ENCODE measurements around the gene KLHL41. TPM values are rescaled to one million over a fixed set of nuclear protein-coding genes. Genes with fewer than 3 reads are reported as not detected.
"Not testable (repeated sequence)": the region's sequence is repeated elsewhere in the genome, so short reads cannot be mapped to it uniquely, and the experiment has no call there.

The KLHL41 gene
- total and polyA plus RNA-seq, 12 donors, result 0.18 to 3.1 (median 0.55) TPM

DNA sequence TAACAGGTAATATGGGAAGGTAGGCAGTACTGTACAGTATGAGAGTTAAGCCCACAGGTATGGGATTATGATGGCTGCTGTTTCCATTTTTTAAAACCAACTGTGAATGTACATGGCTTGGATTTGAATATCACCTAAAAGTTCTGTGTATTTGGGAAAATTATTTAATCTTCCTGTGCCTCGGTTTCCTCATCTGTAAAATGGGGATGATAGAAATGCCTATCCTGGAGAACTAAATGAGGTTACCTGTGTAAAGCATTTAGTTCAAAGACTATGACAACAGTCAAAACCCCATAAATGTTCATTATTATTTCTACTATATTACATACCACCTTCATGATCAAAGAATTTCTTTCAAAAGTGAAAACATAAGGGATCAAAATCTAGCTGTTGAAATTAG, 3.6 kb downstream of the KLHL41 start:
- H3K36me3 ChIP-seq (replicated peaks in 1 of 2), result no peaks in the 10 kb centered on the region
- no peak overlapping the region for H3K4me3 ChIP-seq
- WGBS, 4 donors, result 94 to 100% (median 96%) methylated on average over 1 of the region's 1 CpG
- intact Hi-C loops (cut with DNase I), result no loop called here
- DNase-seq, result no peak
- no peaks in the 10 kb centered on the region for H3K27me3 ChIP-seq
- H3K27ac ChIP-seq, result no peak overlapping the region
- peaks cover 0 to 11% of the 10 kb centered on the region in 2 donors for H3K4me1 ChIP-seq (replicated peaks in 1 of 2)
- H3K9me3 ChIP-seq (replicated peaks in 1 of 3), result no peaks in the 10 kb centered on the region
- TF ChIP-seq POLR2A (IDR thresholded peaks at IDR 0.05), result no peak

GRCh38 chr2:169513926-169514325, 4.4 kb downstream of the KLHL41 start:
- intact Hi-C loops (cut with DNase I), result no loop called here
- TF ChIP-seq, protein P1, sequence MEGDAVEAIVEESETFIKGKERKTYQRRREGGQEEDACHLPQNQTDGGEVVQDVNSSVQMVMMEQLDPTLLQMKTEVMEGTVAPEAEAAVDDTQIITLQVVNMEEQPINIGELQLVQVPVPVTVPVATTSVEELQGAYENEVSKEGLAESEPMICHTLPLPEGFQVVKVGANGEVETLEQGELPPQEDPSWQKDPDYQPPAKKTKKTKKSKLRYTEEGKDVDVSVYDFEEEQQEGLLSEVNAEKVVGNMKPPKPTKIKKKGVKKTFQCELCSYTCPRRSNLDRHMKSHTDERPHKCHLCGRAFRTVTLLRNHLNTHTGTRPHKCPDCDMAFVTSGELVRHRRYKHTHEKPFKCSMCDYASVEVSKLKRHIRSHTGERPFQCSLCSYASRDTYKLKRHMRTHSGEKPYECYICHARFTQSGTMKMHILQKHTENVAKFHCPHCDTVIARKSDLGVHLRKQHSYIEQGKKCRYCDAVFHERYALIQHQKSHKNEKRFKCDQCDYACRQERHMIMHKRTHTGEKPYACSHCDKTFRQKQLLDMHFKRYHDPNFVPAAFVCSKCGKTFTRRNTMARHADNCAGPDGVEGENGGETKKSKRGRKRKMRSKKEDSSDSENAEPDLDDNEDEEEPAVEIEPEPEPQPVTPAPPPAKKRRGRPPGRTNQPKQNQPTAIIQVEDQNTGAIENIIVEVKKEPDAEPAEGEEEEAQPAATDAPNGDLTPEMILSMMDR (IDR thresholded peaks at IDR 0.05), result no peak
- TF ChIP-seq POLR2A (IDR thresholded peaks at IDR 0.05), result no peak
- H3K27me3 ChIP-seq, result no peaks in the 10 kb centered on the region
- no peaks in the 10 kb centered on the region for H3K9me3 ChIP-seq (replicated peaks in 1 of 3)
- no peak overlapping the region for H3K4me3 ChIP-seq
- 61 to 77% (median 64%) methylated on average over 3 of the region's 3 CpGs for WGBS, 4 donors
- no peak overlapping the region for H3K27ac ChIP-seq
- H3K36me3 ChIP-seq (replicated peaks in 1 of 2), result no peaks in the 10 kb centered on the region
- H3K4me1 ChIP-seq (replicated peaks in 1 of 2), result peaks cover 0 to 8% of the 10 kb centered on the region in 2 donors
- DNase-seq, result peak in 1 of 7 donors; percentile 4

- intact Hi-C loops (cut with DNase I), result not testable (repeated sequence)
- WGBS, 4 donors, result 90 to 95% (median 92%) methylated on average over 7 of the region's 7 CpGs
Observed at GRCh38 chr2:169514758-169515157, 5.3 kb downstream of the KLHL41 start.

GRCh38 chr2:169516488-169516995, 7.0 kb downstream of the KLHL41 start:
- H3K4me3 ChIP-seq; H3K27me3 ChIP-seq; intact Hi-C loops (cut with DNase I); H3K4me1 ChIP-seq (replicated peaks in 1 of 2); H3K27ac ChIP-seq; DNase-seq; H3K9me3 ChIP-seq (replicated peaks in 1 of 3); H3K36me3 ChIP-seq (replicated peaks in 1 of 2): not testable (repeated sequence)
- WGBS, 4 donors, result 92 to 97% (median 95%) methylated on average over 10 of the region's 10 CpGs

More at GRCh38 chr2:169514758-169515157, 5.3 kb downstream of the KLHL41 start:
- H3K4me3 ChIP-seq; H3K27me3 ChIP-seq; H3K9me3 ChIP-seq (replicated peaks in 1 of 3); DNase-seq; H3K4me1 ChIP-seq (replicated peaks in 1 of 2); H3K36me3 ChIP-seq (replicated peaks in 1 of 2); H3K27ac ChIP-seq: not testable (repeated sequence)

- no peaks in the 10 kb centered on the region for H3K4me1 ChIP-seq (replicated peaks in 1 of 2)
- TF ChIP-seq, protein P1 (IDR thresholded peaks at IDR 0.05), result no peak
- no peak for TF ChIP-seq POLR2A (IDR thresholded peaks at IDR 0.05)
- H3K27me3 ChIP-seq, result no peaks in the 10 kb centered on the region
- no peak overlapping the region for H3K27ac ChIP-seq
- H3K36me3 ChIP-seq (replicated peaks in 1 of 2), result peaks cover 0 to 6% of the 10 kb centered on the region in 2 donors
- H3K4me3 ChIP-seq, result no peak overlapping the region
- no peaks in the 10 kb centered on the region for H3K9me3 ChIP-seq (replicated peaks in 1 of 3)
- intact Hi-C loops (cut with DNase I), result no loop called here
- no peak for DNase-seq
Observed at GRCh38 chr2:169520896-169521295, 11.4 kb downstream of the KLHL41 start.

- Histone ChIP-seq H3K4me1 (replicated peaks in 1 of 2) (no peaks in the 10 kb centered on the region), H3K27ac (no peak overlapping the region), H3K36me3 (replicated peaks in 1 of 2) (peaks cover 0 to 6% of the 10 kb centered on the region in 2 donors), H3K4me3 (no peak overlapping the region), H3K9me3 (replicated peaks in 1 of 3) (no peaks in the 10 kb centered on the region), H3K27me3 (no peaks in the 10 kb centered on the region)
- no peak for DNase-seq
- no peak for TF ChIP-seq POLR2A (IDR thresholded peaks at IDR 0.05)
- TF ChIP-seq, protein P1 (IDR thresholded peaks at IDR 0.05), result no peak
- intact Hi-C loops (cut with DNase I), result no loop called here
- WGBS, 4 donors, result 66 to 87% (median 71%) methylated on average over 5 of the region's 5 CpGs
Observed at GRCh38 chr2:169523681-169524080, 14.2 kb downstream of the KLHL41 start.

Data from adrenal gland (tissue), 12 donors.